Nephron (organoid): ENCODE results near the gene F12.

Experiments
- H3K27ac Mint-ChIP-seq, 3 experiments: 2 replicates each; pipeline ENCODE4 v1.8.0; 2020; ENCODE audit warnings: mixed read lengths in 3 of 3, mild to moderate bottlenecking in 2 of 3, moderate library complexity in 1 of 3
- H3K27me3 Mint-ChIP-seq: 2 replicates; pipeline ENCODE4 v1.8.0; 2021; ENCODE audit warnings: low read depth, mild to moderate bottlenecking, moderate library complexity, mixed read lengths
- H3K36me3 Mint-ChIP-seq: 2 replicates; pipeline ENCODE4 v1.8.0; 2020; ENCODE audit warnings: low read depth, mixed read lengths
- H3K4me1 Mint-ChIP-seq: 2 replicates; pipeline ENCODE4 v1.8.0; 2020; ENCODE audit warnings: mixed read lengths
- H3K4me3 Mint-ChIP-seq, 3 experiments: 2 replicates each; pipeline ENCODE4 v1.8.0; 2020; ENCODE audit warnings: mild to moderate bottlenecking in 3 of 3, mixed read lengths in 3 of 3, moderate library complexity in 2 of 3
- H3K9me3 Mint-ChIP-seq: 2 replicates; pipeline ENCODE4 v1.8.0; 2020; ENCODE audit warnings: mixed read lengths
- CTCF ChIP-seq, 3 experiments: fragments of 200-600 bp; sonication (generic); IDR thresholded peaks; one replicate each; pipeline ENCODE4 v1.5.0; 2021; ENCODE audit warnings: antibody characterized with exemption in 3 of 3; ENCODE audit not compliant: unreplicated experiment in 3 of 3

F12 gene

GRCh38 chr5:177446200-177447065, 37.1 kb upstream of the F12 start, which contains the start of gene PRR7:
TSS of gene PRR7 (plus strand) at chr5:177446814. CDS start at chr5:177455068, 8,254 bp downstream.
- TF ChIP-seq CTCF (IDR thresholded peaks at IDR 0.05; ENCODE audit: unreplicated experiment in 3 of 3) = no peak
- no peaks in the 10 kb centered on the region for H3K36me3 Mint-ChIP-seq
- H3K9me3 Mint-ChIP-seq = no peaks in the 10 kb centered on the region
- H3K27me3 Mint-ChIP-seq = peaks cover 20% of the 10 kb centered on the region
- H3K4me3 Mint-ChIP-seq = peak within 1 kb of the TSS; percentile 79 to 86 (median 82)
- H3K27ac Mint-ChIP-seq = peak within 1 kb of the TSS in 2 of 3 experiments; percentile 18 to 51
- peaks cover 33% of the 10 kb centered on the region for H3K4me1 Mint-ChIP-seq

GRCh38 chr5:177445917-177446199, 36.5 kb upstream of the F12 start:
- H3K4me3 Mint-ChIP-seq = peak overlapping the region; percentile 79 to 86 (median 82)
- H3K9me3 Mint-ChIP-seq = no peaks in the 10 kb centered on the region
- H3K36me3 Mint-ChIP-seq = no peaks in the 10 kb centered on the region
- H3K27me3 Mint-ChIP-seq = peaks cover 20% of the 10 kb centered on the region
- TF ChIP-seq CTCF (IDR thresholded peaks at IDR 0.05; ENCODE audit: unreplicated experiment in 3 of 3) = no peak
- H3K27ac Mint-ChIP-seq = peak overlapping the region in 2 of 3 experiments; percentile 18 to 51
- peaks cover 31% of the 10 kb centered on the region for H3K4me1 Mint-ChIP-seq

- no peak for TF ChIP-seq CTCF (IDR thresholded peaks at IDR 0.05; ENCODE audit: unreplicated experiment in 3 of 3)
- Mint-ChIP-seq H3K4me1 (peaks cover 26% of the 10 kb centered on the region), H3K36me3 (no peaks in the 10 kb centered on the region), H3K27ac (peak overlapping the region in 2 of 3 experiments; percentile 18 to 51), H3K9me3 (no peaks in the 10 kb centered on the region), H3K4me3 (peak overlapping the region; percentile 79 to 86 (median 82)), H3K27me3 (peaks cover 20% of the 10 kb centered on the region)
These were observed 35.9 kb upstream of the F12 start for GRCh38 chr5:177445052-177445916.

GRCh38 chr5:177444106-177445051, 35.0 kb upstream of the F12 start:
- H3K9me3 Mint-ChIP-seq = no peaks in the 10 kb centered on the region
- peak overlapping the region; percentile 79 to 86 (median 82) for H3K4me3 Mint-ChIP-seq
- peaks cover 20% of the 10 kb centered on the region for H3K27me3 Mint-ChIP-seq
- peaks cover 26% of the 10 kb centered on the region for H3K4me1 Mint-ChIP-seq
- H3K27ac Mint-ChIP-seq = no peak overlapping the region
- TF ChIP-seq CTCF (IDR thresholded peaks at IDR 0.05; ENCODE audit: unreplicated experiment in 3 of 3) = no peak
- peaks cover 8% of the 10 kb centered on the region for H3K36me3 Mint-ChIP-seq

- H3K9me3 Mint-ChIP-seq = no peaks in the 10 kb centered on the region
- peaks cover 22% of the 10 kb centered on the region for H3K4me1 Mint-ChIP-seq
- H3K4me3 Mint-ChIP-seq = no peak overlapping the region
- TF ChIP-seq CTCF (IDR thresholded peaks at IDR 0.05; ENCODE audit: unreplicated experiment in 3 of 3) = no peak
- H3K27me3 Mint-ChIP-seq = peaks cover 16% of the 10 kb centered on the region
- H3K27ac Mint-ChIP-seq = no peak overlapping the region
- peaks cover 15% of the 10 kb centered on the region for H3K36me3 Mint-ChIP-seq
These were observed 34.0 kb upstream of the F12 start for GRCh38 chr5:177443144-177443983.
